Measurements from ENCODE around the gene POU5F1.

POU5F1 gene

GRCh38 chr6:31125162-31125561, 45.3 kb downstream of the POU5F1 start:
- DNase-seq (ENCODE audit: low spot score) (no peak), ATAC-seq (ENCODE audit: low read depth) (peak; percentile 53)
- Histone ChIP-seq H3K4me1 (ENCODE audit: insufficient read depth, poor library complexity, severe bottlenecking) (peaks cover 38% of the 10 kb centered on the region), H3K27me3 (ENCODE audit: insufficient read depth, poor library complexity, severe bottlenecking) (no peaks in the 10 kb centered on the region), H3K9me3 (ENCODE audit: severe bottlenecking) (no peaks in the 10 kb centered on the region), H3K4me3 (ENCODE audit: severe bottlenecking) (no peak overlapping the region), H3K36me3 (ENCODE audit: low read depth) (no peaks in the 10 kb centered on the region), H3K27ac (ENCODE audit: poor library complexity, severe bottlenecking) (peak overlapping the region; percentile 51)
- TF ChIP-seq CTCF (IDR thresholded peaks at IDR 0.05; ENCODE audit: poor library complexity, severe bottlenecking) = no peak

- peak; percentile 89 for DNase-seq (ENCODE audit: low spot score)
- peak overlapping the region; percentile 51 for H3K27ac ChIP-seq (ENCODE audit: poor library complexity, severe bottlenecking)
- TF ChIP-seq CTCF (IDR thresholded peaks at IDR 0.05; ENCODE audit: poor library complexity, severe bottlenecking) = no peak
- no peaks in the 10 kb centered on the region for H3K9me3 ChIP-seq (ENCODE audit: severe bottlenecking)
- no peak overlapping the region for H3K4me3 ChIP-seq (ENCODE audit: severe bottlenecking)
- H3K36me3 ChIP-seq (ENCODE audit: low read depth) = no peaks in the 10 kb centered on the region
- ATAC-seq (ENCODE audit: low read depth) = peak; percentile 72
- H3K4me1 ChIP-seq (ENCODE audit: insufficient read depth, poor library complexity, severe bottlenecking) = peaks cover 38% of the 10 kb centered on the region
- H3K27me3 ChIP-seq (ENCODE audit: insufficient read depth, poor library complexity, severe bottlenecking) = no peaks in the 10 kb centered on the region
Measured at GRCh38 chr6:31122791-31123706, 47.4 kb downstream of the POU5F1 start.

GRCh38 chr6:31121131-31121790, 49.2 kb downstream of the POU5F1 start:
- no peak for TF ChIP-seq CTCF (IDR thresholded peaks at IDR 0.05; ENCODE audit: poor library complexity, severe bottlenecking)
- no peaks in the 10 kb centered on the region for H3K27me3 ChIP-seq (ENCODE audit: insufficient read depth, poor library complexity, severe bottlenecking)
- no peak for DNase-seq (ENCODE audit: low spot score)
- H3K27ac ChIP-seq (ENCODE audit: poor library complexity, severe bottlenecking) = peak overlapping the region; percentile 51
- H3K36me3 ChIP-seq (ENCODE audit: low read depth) = no peaks in the 10 kb centered on the region; the same call in 1 of the 2 replicates
- ATAC-seq (ENCODE audit: low read depth) = no peak
- H3K9me3 ChIP-seq (ENCODE audit: severe bottlenecking) = no peaks in the 10 kb centered on the region
- H3K4me3 ChIP-seq (ENCODE audit: severe bottlenecking) = no peak overlapping the region
- peaks cover 35% of the 10 kb centered on the region for H3K4me1 ChIP-seq (ENCODE audit: insufficient read depth, poor library complexity, severe bottlenecking)

- H3K27ac ChIP-seq (ENCODE audit: poor library complexity, severe bottlenecking) = peak within 1 kb of the TSS; percentile 51
- no peak for ATAC-seq (ENCODE audit: low read depth)
- no peaks in the 10 kb centered on the region; the same call in 1 of the 2 replicates for H3K36me3 ChIP-seq (ENCODE audit: low read depth)
- H3K9me3 ChIP-seq (ENCODE audit: severe bottlenecking) = no peaks in the 10 kb centered on the region
- DNase-seq (ENCODE audit: low spot score) = no peak
- H3K4me1 ChIP-seq (ENCODE audit: insufficient read depth, poor library complexity, severe bottlenecking) = peaks cover 33% of the 10 kb centered on the region
- no peaks in the 10 kb centered on the region for H3K27me3 ChIP-seq (ENCODE audit: insufficient read depth, poor library complexity, severe bottlenecking)
- H3K4me3 ChIP-seq (ENCODE audit: severe bottlenecking) = no peak within 1 kb of the TSS
- no peak for TF ChIP-seq CTCF (IDR thresholded peaks at IDR 0.05; ENCODE audit: poor library complexity, severe bottlenecking)
Measured at GRCh38 chr6:31120151-31120915, 50.1 kb downstream of the POU5F1 start, which contains the start of gene CDSN. Gene CDSN (minus strand): TSS chr6:31120446. CDS start chr6:31120419, 27 bp downstream.

Measured in RWPE2 (cell line).